ENCODE results near the gene ACOT11.

Gene ACOT11

GRCh38 chr1:54652168-54652567, 104.1 kb downstream of the ACOT11 start:
- no peak for DNase-seq

GRCh38 chr1:54653036-54653435, 105.0 kb downstream of the ACOT11 start:
- no peak for DNase-seq

- DNase-seq, result no peak
These were observed 110.3 kb downstream of the ACOT11 start for GRCh38 chr1:54658164-54658913.
